K562 (cell line): ENCODE measurements around the gene NPC1. TPM values are rescaled to one million over a fixed set of nuclear protein-coding genes. Genes with fewer than 3 reads are reported as not detected.

ENCODE experiments used
- ELK3 ChIP-seq: fragments of 450-650 bp; formaldehyde crosslinking; IDR thresholded peaks from 2 replicates; pipeline ENCODE4 v1.4.0; 2020; ENCODE audit warnings: mild to moderate bottlenecking
- EP300 ChIP-seq: IDR thresholded peaks from 2 replicates; pipeline ENCODE4 v1.6.1; 2012; ENCODE audit warnings: low read length, improper control_type of control experiment
- HMBOX1 ChIP-seq: sonication (generic); IDR thresholded peaks from 2 replicates; pipeline ENCODE4 v1.6.1; 2016
- NR2C1 ChIP-seq, 2 experiments: fragments of 450-650 bp; IDR thresholded peaks; 2 replicates each; pipeline ENCODE4 v1.6.1; 2017; ENCODE audit warnings: mild to moderate bottlenecking in 2 of 2, antibody characterized with exemption in 1 of 2, inconsistent platforms in 1 of 2, missing compliant biosample characterization in 1 of 2, missing genetic modification characterization in 1 of 2
- SOX6 ChIP-seq: fragments of 450-650 bp; IDR thresholded peaks from 2 replicates; pipeline ENCODE4 v1.6.1; 2014; ENCODE audit warnings: mild to moderate bottlenecking
- TBP ChIP-seq: optimal IDR thresholded peaks from 2 replicates; pipeline ENCODE3; 2011; ENCODE audit warnings: low read depth, low read length, improper control_type of control experiment
- ZSCAN29 ChIP-seq: fragments of 450-650 bp; IDR thresholded peaks from 2 replicates; pipeline ENCODE4 v1.6.1; 2017
- polyA plus RNA-seq, 8 experiments: library from polyadenylated mRNA; depleted of rRNA in 4 of 8; stranded (reverse) in 5 of 8; unstranded in 3 of 8; fragments of >200 nt; fragmentation: Nextera tagmentation in 2 of 8; fragmentation: Illumina TruSeq in 1 of 8; extraction: Ambion mirVana in 2 of 8; extraction: Trizol in 1 of 8; gene quantifications; 2 replicates each; pipeline versions ENCODE4 v1.2.1 to v1.2.3, GENCODE V29; 2011 to 2014; ENCODE audit warnings: inconsistent platforms in 1 of 8, missing spikeins in 1 of 8
- total RNA-seq, 7 experiments: library from RNA; depleted of rRNA in 6 of 7; stranded (reverse); fragments of >200 nt in 6 of 7; fragmentation: Illumina TruSeq in 2 of 7; extraction: Trizol in 2 of 7; gene quantifications; 2 replicates each; pipeline versions ENCODE4 v1.2.1 to v1.2.3, GENCODE V29; 2011 to 2021; ENCODE audit warnings: low replicate concordance in 1 of 7
- TF ChIP-seq, protein P1 (sequence below): fragments of 450-650 bp; IDR thresholded peaks from 2 replicates; pipeline ENCODE4 v1.6.1; 2016; ENCODE audit warnings: mild to moderate bottlenecking, moderate library complexity

Gene NPC1
- total and polyA plus RNA-seq, 9 of the 15 experiments (the other 6 are each of a cell fraction or from before 2014, with no cell fraction given) = 17.1 to 45.9 (median 27.6) TPM

- TF ChIP-seq, protein P1, sequence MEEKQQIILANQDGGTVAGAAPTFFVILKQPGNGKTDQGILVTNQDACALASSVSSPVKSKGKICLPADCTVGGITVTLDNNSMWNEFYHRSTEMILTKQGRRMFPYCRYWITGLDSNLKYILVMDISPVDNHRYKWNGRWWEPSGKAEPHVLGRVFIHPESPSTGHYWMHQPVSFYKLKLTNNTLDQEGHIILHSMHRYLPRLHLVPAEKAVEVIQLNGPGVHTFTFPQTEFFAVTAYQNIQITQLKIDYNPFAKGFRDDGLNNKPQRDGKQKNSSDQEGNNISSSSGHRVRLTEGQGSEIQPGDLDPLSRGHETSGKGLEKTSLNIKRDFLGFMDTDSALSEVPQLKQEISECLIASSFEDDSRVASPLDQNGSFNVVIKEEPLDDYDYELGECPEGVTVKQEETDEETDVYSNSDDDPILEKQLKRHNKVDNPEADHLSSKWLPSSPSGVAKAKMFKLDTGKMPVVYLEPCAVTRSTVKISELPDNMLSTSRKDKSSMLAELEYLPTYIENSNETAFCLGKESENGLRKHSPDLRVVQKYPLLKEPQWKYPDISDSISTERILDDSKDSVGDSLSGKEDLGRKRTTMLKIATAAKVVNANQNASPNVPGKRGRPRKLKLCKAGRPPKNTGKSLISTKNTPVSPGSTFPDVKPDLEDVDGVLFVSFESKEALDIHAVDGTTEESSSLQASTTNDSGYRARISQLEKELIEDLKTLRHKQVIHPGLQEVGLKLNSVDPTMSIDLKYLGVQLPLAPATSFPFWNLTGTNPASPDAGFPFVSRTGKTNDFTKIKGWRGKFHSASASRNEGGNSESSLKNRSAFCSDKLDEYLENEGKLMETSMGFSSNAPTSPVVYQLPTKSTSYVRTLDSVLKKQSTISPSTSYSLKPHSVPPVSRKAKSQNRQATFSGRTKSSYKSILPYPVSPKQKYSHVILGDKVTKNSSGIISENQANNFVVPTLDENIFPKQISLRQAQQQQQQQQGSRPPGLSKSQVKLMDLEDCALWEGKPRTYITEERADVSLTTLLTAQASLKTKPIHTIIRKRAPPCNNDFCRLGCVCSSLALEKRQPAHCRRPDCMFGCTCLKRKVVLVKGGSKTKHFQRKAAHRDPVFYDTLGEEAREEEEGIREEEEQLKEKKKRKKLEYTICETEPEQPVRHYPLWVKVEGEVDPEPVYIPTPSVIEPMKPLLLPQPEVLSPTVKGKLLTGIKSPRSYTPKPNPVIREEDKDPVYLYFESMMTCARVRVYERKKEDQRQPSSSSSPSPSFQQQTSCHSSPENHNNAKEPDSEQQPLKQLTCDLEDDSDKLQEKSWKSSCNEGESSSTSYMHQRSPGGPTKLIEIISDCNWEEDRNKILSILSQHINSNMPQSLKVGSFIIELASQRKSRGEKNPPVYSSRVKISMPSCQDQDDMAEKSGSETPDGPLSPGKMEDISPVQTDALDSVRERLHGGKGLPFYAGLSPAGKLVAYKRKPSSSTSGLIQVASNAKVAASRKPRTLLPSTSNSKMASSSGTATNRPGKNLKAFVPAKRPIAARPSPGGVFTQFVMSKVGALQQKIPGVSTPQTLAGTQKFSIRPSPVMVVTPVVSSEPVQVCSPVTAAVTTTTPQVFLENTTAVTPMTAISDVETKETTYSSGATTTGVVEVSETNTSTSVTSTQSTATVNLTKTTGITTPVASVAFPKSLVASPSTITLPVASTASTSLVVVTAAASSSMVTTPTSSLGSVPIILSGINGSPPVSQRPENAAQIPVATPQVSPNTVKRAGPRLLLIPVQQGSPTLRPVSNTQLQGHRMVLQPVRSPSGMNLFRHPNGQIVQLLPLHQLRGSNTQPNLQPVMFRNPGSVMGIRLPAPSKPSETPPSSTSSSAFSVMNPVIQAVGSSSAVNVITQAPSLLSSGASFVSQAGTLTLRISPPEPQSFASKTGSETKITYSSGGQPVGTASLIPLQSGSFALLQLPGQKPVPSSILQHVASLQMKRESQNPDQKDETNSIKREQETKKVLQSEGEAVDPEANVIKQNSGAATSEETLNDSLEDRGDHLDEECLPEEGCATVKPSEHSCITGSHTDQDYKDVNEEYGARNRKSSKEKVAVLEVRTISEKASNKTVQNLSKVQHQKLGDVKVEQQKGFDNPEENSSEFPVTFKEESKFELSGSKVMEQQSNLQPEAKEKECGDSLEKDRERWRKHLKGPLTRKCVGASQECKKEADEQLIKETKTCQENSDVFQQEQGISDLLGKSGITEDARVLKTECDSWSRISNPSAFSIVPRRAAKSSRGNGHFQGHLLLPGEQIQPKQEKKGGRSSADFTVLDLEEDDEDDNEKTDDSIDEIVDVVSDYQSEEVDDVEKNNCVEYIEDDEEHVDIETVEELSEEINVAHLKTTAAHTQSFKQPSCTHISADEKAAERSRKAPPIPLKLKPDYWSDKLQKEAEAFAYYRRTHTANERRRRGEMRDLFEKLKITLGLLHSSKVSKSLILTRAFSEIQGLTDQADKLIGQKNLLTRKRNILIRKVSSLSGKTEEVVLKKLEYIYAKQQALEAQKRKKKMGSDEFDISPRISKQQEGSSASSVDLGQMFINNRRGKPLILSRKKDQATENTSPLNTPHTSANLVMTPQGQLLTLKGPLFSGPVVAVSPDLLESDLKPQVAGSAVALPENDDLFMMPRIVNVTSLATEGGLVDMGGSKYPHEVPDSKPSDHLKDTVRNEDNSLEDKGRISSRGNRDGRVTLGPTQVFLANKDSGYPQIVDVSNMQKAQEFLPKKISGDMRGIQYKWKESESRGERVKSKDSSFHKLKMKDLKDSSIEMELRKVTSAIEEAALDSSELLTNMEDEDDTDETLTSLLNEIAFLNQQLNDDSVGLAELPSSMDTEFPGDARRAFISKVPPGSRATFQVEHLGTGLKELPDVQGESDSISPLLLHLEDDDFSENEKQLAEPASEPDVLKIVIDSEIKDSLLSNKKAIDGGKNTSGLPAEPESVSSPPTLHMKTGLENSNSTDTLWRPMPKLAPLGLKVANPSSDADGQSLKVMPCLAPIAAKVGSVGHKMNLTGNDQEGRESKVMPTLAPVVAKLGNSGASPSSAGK = peak; percentile 76
- TF ChIP-seq ZSCAN29 = no peak
- 0 out of 2 replicates have a peak, but pooled peaks have one; percentile 15 for TF ChIP-seq EP300
- no peak for TF ChIP-seq TBP
- no peak for TF ChIP-seq NR2C1 (IDR thresholded peaks at IDR 0.05)
- no peak for TF ChIP-seq NR2C1 (tag; IDR thresholded peaks at IDR 0.05)
- no peak for TF ChIP-seq HMBOX1
- TF ChIP-seq ELK3 (CRISPR knock-in tag) = no peak
- 0 out of 2 replicates have a peak, but pooled peaks have one; percentile 9 for TF ChIP-seq SOX6
Observed at GRCh38 chr18:23626451-23627279, 40.4 kb upstream of the NPC1 start (continued).
